Coronary artery (tissue), 2 donors: Measurements from ENCODE around the gene OSBPL1A.

Experiments used
- DNase-seq: peaks from one replicate; pipeline ENCODE4 v3.0.0-alpha.2; 2017; ENCODE audit warnings: low spot score
- H3K27ac ChIP-seq, 2 donors: fragments of 200-600 bp; sonication (generic); one replicate each; pipeline ENCODE4 v1.5.1; 2016 to 2019
- H3K4me3 ChIP-seq: fragments of 200-600 bp; sonication (generic); 2 replicates; pipeline ENCODE4 v1.5.1; 2016; ENCODE audit warnings: mild to moderate bottlenecking, moderate library complexity
- TF ChIP-seq, protein P1 (sequence below): fragments of 200-600 bp; sonication (generic); IDR thresholded peaks from one replicate; pipeline ENCODE4 v1.5.1; 2019; ENCODE audit warnings: antibody characterized with exemption

Gene OSBPL1A

DNA sequence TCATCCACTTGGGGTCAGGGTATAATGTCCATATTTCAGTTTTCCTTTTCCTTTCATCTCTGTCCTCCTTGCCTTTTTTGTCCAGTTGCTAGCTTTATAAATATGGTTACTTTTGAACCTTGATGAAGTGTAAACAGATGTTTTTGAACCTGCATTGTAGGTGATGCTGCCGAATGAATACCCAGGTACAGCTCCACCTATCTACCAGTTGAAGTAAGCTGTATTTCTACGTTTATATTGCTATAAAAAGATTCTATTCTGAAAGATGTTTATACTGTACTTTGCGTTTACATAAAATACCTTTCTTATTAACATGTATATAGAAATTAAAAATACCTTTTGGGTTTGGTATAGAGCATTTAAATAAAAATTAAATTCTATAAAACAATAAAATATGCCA lies 31.1 kb upstream of the OSBPL1A start:
- H3K27ac ChIP-seq, result no peak overlapping the region
- DNase-seq, result no peak
- TF ChIP-seq, protein P1, sequence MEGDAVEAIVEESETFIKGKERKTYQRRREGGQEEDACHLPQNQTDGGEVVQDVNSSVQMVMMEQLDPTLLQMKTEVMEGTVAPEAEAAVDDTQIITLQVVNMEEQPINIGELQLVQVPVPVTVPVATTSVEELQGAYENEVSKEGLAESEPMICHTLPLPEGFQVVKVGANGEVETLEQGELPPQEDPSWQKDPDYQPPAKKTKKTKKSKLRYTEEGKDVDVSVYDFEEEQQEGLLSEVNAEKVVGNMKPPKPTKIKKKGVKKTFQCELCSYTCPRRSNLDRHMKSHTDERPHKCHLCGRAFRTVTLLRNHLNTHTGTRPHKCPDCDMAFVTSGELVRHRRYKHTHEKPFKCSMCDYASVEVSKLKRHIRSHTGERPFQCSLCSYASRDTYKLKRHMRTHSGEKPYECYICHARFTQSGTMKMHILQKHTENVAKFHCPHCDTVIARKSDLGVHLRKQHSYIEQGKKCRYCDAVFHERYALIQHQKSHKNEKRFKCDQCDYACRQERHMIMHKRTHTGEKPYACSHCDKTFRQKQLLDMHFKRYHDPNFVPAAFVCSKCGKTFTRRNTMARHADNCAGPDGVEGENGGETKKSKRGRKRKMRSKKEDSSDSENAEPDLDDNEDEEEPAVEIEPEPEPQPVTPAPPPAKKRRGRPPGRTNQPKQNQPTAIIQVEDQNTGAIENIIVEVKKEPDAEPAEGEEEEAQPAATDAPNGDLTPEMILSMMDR, result no peak
- no peak overlapping the region for H3K4me3 ChIP-seq

DNA sequence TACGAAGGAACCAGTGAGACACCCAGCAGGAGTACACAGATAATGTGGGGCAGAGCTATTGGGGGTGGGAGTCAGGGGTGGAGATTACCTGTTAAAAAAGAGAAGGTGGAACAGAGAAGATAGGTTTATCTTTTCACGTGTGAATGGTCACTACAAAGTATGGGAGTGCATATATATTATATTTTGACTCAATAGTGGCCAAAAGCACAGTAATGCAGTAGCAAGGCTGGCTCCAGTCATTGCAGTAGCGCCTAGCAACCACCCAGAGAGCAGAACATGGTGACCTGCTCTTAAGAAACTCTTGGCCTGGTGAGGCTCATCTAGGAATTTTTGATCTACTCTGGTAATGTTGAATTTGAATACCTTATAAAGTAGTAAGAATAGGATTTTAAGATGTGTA lies 29.9 kb upstream of the OSBPL1A start:
- TF ChIP-seq, protein P1, result no peak
- Histone ChIP-seq H3K4me3 (peak overlapping the region; percentile 84), H3K27ac (no peak overlapping the region)
- no peak for DNase-seq

DNA sequence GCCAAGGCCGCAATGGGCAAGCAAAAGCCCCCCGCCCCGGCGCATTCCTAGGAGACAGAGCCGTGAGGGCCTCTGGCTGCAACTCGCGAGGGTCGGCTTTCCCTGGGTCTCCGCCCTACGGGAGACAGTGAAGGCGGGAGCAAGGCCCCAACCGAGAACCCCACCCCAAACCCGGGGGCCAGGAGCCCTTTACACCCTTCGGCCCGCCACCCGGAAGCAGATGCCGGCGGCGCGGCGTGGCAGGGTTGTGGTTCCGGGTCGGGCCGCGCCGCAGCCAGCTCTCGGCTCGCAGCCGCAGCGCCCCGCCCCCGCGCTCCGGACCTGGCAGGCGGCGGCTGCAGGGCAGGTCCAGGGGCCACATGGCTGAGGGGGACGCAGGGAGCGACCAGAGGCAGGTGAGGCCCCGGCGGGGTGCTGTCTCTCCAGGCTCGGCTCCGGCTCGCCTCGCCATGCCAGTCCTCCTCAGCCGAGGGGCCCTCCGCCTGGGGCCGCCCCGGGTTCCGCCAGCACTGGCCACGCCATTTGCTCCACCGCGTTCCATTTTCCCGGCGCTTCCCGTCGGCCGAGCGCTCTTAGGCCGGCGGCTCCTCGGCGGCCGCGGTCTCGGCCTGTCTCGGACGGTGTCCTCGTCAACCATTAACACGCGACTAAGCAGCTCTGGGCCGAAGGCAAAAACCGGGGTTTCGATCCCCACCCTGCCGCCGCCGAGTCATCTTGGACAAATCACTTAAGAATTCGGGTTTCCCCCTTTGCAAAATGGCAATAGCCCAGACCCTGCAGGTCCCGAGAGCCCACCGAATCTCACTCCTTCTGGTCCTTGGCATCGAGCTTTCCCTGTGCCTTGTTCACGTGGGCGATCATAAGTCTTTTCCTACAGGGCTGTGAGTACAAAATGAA lies 29.0 kb upstream of the OSBPL1A start, which contains the start of gene IMPACT:
IMPACT (plus strand) TSS at position 273 of the 897 bp plus-strand sequence; CDS start at position 360, 87 bp downstream.
- H3K4me3 ChIP-seq, result peak within 1 kb of the TSS; percentile 84
- peak within 1 kb of the TSS; percentile 73 to 86 for H3K27ac ChIP-seq
- TF ChIP-seq, protein P1, result no peak
- DNase-seq, result peak; percentile 80

DNA sequence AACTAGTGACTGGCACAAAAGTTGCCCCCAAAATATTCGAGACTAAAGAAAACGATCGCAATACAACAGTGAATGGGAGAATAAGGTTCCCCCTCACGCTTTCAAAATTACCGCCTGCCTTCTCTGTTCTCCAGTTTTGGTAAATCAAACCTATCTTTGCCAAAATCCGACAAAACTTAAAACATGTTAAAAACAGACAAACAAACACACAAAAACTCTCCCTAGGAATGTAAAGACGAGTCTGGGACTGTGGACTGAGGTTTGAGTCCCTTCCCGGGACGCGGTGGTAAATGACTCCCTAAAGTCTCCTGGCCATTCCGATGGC lies 28.4 kb upstream of the OSBPL1A start:
- H3K27ac ChIP-seq, result peak overlapping the region; percentile 73 to 86
- DNase-seq, result no peak
- TF ChIP-seq, protein P1, result no peak
- peak overlapping the region; percentile 84 for H3K4me3 ChIP-seq

DNA sequence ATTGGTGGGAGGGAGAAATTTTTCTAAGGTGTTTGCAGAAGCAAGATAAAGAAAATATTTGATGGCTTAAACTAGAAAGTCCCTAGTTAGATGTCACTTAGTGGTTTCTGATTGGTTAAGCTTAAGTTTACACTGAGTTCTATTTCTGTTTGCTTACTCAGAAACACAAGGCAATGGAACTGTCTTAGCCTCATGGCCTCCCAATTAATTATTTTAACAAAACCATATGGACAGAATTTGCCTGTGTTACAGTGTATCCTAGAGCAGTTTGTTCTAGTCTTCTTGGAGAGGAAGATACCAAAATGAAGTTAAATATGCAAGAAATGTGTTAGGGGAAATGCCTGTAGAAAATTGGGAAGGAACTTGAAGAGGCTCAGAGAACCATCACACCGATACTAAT lies 24.2 kb upstream of the OSBPL1A start:
- H3K4me3 ChIP-seq, result no peak overlapping the region
- TF ChIP-seq, protein P1, result no peak
- no peak overlapping the region for H3K27ac ChIP-seq
- DNase-seq, result no peak

DNA sequence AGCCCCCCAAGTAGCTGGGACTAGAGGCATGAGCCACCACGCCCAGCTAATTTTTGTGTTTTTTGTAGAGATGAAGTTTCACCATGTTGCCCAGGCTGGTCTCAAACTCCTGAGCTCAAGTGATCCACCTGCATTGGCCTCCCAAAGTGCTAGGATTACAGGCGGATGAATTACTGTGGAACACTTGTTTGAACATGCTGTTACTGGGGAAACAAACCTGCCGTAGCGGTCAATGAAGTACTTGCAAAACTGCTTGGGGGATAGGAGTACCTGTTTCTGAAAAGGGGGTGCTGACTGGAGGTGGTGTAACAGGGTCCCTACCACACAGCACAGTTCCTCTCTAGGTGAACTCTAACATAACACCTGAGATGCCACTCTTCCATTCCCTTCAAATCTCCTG lies 22.9 kb upstream of the OSBPL1A start:
- no peak for DNase-seq
- Histone ChIP-seq H3K27ac (no peak overlapping the region), H3K4me3 (no peak overlapping the region)
- TF ChIP-seq, protein P1, result no peak

DNA sequence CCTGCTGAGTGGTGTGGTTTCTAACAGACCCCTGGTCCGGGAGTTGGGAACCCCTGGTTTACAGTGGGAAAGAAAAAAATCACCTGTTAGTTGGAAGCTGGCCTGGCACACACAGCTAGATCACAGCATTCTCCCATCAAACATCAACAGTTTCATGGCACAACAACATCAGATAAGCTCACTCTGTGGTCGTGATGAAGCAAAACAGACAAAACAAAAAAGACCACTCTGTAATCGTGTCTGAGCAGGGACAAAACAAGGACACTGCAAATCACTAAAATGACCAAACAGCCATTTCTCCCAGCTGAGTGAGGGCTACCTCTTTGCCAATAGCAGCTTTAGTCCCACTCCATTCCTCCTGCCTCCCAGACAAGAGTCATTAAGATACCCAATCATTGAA lies 19.9 kb upstream of the OSBPL1A start:
- no peak overlapping the region for H3K27ac ChIP-seq
- H3K4me3 ChIP-seq, result no peak overlapping the region
- no peak for DNase-seq
- TF ChIP-seq, protein P1, result no peak
